AG09319 (cell line): Measurements from ENCODE around the gene SLC5A10.

Source experiments
- DNase-seq: peaks from one replicate; pipeline ENCODE4 v3.0.0-alpha.2; 2010; ENCODE audit warnings: low read depth; ENCODE audit errors: extremely low read depth
- TF ChIP-seq, protein P1 (sequence below): IDR thresholded peaks from 2 replicates; pipeline ENCODE4 v1.5.1; 2011; ENCODE audit warnings: low read depth, mild to moderate bottlenecking, inconsistent platforms, low read length, moderate library complexity

Gene SLC5A10

DNA sequence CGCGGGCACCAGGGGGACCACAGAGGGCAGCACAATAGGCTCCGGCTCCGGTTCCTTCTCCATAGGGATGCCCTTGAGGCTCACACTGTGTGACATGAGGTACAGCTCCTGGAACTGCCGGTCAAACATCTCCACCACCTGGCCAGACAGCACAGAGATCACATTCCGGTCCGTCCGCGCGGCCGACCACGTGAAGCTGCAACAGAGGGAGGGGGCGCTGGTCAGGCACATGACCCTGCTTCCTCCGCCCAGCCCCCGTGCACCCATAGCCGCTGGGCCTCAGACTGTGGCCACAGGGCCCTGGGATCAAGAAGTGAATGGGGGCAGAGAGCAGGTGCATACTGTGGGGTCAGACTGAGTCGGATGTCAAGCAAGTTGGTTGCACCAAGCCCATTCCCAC, 26.7 kb downstream of the SLC5A10 start:
- TF ChIP-seq, protein P1, sequence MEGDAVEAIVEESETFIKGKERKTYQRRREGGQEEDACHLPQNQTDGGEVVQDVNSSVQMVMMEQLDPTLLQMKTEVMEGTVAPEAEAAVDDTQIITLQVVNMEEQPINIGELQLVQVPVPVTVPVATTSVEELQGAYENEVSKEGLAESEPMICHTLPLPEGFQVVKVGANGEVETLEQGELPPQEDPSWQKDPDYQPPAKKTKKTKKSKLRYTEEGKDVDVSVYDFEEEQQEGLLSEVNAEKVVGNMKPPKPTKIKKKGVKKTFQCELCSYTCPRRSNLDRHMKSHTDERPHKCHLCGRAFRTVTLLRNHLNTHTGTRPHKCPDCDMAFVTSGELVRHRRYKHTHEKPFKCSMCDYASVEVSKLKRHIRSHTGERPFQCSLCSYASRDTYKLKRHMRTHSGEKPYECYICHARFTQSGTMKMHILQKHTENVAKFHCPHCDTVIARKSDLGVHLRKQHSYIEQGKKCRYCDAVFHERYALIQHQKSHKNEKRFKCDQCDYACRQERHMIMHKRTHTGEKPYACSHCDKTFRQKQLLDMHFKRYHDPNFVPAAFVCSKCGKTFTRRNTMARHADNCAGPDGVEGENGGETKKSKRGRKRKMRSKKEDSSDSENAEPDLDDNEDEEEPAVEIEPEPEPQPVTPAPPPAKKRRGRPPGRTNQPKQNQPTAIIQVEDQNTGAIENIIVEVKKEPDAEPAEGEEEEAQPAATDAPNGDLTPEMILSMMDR, result no peak
- DNase-seq, result no peak

- TF ChIP-seq, protein P1, result no peak
- no peak for DNase-seq
Measured at GRCh38 chr17:18980682-18981334, 28.8 kb downstream of the SLC5A10 start.

- TF ChIP-seq, protein P1, result no peak
Measured at GRCh38 chr17:18981335-18981641, 29.3 kb downstream of the SLC5A10 start.

GRCh38 chr17:18981642-18982424, 29.9 kb downstream of the SLC5A10 start:
- TF ChIP-seq, protein P1, result no peak; the same call in 1 of the 2 replicates
- DNase-seq, result no peak

More at GRCh38 chr17:18981335-18981641, 29.3 kb downstream of the SLC5A10 start:
- DNase-seq, result no peak

DNA sequence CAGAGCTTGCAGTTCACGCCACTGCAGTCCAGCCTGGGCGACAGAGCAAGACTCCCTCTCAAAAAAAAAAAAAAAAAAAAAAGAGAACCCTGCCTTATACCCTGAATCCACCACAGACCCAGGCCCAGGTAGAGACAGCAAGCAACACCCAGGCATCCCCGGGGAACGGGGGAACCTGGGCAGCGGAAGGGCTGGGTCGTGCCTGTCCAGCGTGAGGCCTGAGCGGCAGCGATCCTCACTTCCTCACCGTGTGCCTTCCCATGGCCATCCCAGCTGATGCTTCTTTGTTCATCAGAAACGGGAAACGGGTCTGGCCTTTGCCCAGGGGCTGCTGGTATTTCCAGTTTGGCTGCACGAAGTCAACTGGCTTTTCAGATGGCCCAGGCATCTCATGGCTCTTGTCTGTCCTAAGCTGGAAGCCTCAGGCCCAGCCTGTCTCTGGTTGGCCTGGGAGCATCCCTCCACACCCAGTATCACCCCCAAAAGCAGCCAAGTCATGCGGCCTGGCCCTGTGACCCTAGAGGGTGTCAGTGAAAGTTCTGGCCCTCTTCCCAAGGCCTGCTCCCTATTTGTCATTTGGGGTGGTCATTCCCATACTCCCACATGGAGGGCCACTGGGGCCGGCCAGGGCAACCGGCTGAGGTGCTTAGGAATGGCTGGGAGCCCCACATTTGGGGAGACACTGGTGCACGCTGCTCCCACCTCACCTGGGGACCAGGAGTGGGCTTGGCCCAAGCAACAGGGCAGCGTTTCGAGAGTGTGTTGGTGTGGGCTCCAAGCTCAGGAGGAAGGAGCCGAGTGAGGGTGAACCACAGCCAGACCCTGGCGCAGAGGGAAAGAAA, 32.5 kb downstream of the SLC5A10 start:
- TF ChIP-seq, protein P1, result no peak
- DNase-seq, result no peak

- DNase-seq, result no peak
- TF ChIP-seq, protein P1, result no peak
Measured at GRCh38 chr17:18985475-18985874, 33.5 kb downstream of the SLC5A10 start.
